ENCODE data around the gene LLGL1.

DNA sequence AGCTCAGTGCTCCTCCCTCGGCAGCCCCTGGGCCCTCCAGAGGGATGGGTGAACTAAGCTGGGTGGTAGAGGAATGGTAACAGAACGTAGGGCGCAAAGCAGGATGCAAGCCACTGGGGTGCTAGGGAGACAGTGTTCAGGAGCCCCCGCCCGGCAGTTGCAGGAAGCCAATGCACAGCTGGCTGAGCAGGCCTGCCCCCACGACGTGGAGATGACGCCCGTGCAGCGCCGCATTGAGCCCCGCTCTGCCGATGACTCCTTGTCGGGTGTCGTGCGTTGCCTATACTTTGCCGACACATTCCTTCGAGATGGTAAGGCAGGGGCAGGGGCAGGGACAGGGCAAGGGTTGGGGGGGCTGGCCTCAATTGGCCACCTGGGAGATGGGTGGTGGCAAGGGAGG, 12.9 kb downstream of the LLGL1 start:
- TF ChIP-seq, protein P1, sequence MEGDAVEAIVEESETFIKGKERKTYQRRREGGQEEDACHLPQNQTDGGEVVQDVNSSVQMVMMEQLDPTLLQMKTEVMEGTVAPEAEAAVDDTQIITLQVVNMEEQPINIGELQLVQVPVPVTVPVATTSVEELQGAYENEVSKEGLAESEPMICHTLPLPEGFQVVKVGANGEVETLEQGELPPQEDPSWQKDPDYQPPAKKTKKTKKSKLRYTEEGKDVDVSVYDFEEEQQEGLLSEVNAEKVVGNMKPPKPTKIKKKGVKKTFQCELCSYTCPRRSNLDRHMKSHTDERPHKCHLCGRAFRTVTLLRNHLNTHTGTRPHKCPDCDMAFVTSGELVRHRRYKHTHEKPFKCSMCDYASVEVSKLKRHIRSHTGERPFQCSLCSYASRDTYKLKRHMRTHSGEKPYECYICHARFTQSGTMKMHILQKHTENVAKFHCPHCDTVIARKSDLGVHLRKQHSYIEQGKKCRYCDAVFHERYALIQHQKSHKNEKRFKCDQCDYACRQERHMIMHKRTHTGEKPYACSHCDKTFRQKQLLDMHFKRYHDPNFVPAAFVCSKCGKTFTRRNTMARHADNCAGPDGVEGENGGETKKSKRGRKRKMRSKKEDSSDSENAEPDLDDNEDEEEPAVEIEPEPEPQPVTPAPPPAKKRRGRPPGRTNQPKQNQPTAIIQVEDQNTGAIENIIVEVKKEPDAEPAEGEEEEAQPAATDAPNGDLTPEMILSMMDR (IDR thresholded peaks at IDR 0.05) = no peak
- TF ChIP-seq POLR2A (IDR thresholded peaks at IDR 0.05) (no peak), EP300 (IDR thresholded peaks at IDR 0.05) (no peak)
